Calu3 (cell line): ENCODE data around the gene ZC3H12C. TPM values are rescaled to one million over a fixed set of nuclear protein-coding genes. Genes with fewer than 3 reads are reported as not detected.

ENCODE experiments used
- BruUV-seq: library from RNA; stranded (reverse); fragments of 400-500 nt; replicated peaks from 2 replicates; lab custom pipeline; 2021; lab: Mats Ljungman, UMichigan
- CTCF ChIA-PET: fragments of 300-600 bp; sonication (Branson Sonifier 250); formaldehyde crosslinking; loops from one replicate; lab custom pipeline; 2022; ENCODE audit warnings: antibody characterized with exemption; lab: Charles Lee
- DNase-seq: peaks from one replicate; pipeline ENCODE4 v3.0.0; 2022
- H3K27ac Mint-ChIP-seq: one replicate; pipeline ENCODE4 v1.8.0; 2022; ENCODE audit warnings: mixed read lengths; ENCODE audit not compliant: unreplicated experiment
- H3K27me3 Mint-ChIP-seq: one replicate; pipeline ENCODE4 v1.8.0; 2022; ENCODE audit warnings: mixed read lengths; ENCODE audit not compliant: unreplicated experiment
- H3K36me3 Mint-ChIP-seq: one replicate; pipeline ENCODE4 v1.8.0; 2022; ENCODE audit warnings: mild to moderate bottlenecking, moderate library complexity, mixed read lengths; ENCODE audit not compliant: insufficient read depth, unreplicated experiment
- H3K4me1 Mint-ChIP-seq: one replicate; pipeline ENCODE4 v1.8.0; 2022; ENCODE audit warnings: mild to moderate bottlenecking, low read depth, mixed read lengths; ENCODE audit not compliant: unreplicated experiment
- H3K4me3 Mint-ChIP-seq: one replicate; pipeline ENCODE4 v1.8.0; 2022; ENCODE audit warnings: mild to moderate bottlenecking, low read depth, moderate library complexity, mixed read lengths; ENCODE audit not compliant: unreplicated experiment
- H3K9me3 Mint-ChIP-seq: one replicate; pipeline ENCODE4 v1.8.0; 2022; ENCODE audit warnings: low read depth, mixed read lengths; ENCODE audit not compliant: unreplicated experiment
- intact Hi-C: fragments of 100-400 bp; cut with micrococcal nuclease; formaldehyde crosslinking; loops from one replicate; pipeline ENCODE4 v1.10.0; 2022; ENCODE audit not compliant: unreplicated experiment
- total RNA-seq: library from RNA; stranded (reverse); gene quantifications from 2 replicates; pipeline ENCODE4 v1.2.3, GENCODE V29; 2022
- TF ChIP-seq, protein P1 (sequence below): fragments of 200-600 bp; IDR thresholded peaks from one replicate; pipeline ENCODE4 v1.8.0; 2022; ENCODE audit warnings: antibody characterized with exemption; ENCODE audit not compliant: unreplicated experiment

ZC3H12C gene
- total RNA-seq, 1 experiment from 2014 or later, result 14.1 TPM

DNA sequence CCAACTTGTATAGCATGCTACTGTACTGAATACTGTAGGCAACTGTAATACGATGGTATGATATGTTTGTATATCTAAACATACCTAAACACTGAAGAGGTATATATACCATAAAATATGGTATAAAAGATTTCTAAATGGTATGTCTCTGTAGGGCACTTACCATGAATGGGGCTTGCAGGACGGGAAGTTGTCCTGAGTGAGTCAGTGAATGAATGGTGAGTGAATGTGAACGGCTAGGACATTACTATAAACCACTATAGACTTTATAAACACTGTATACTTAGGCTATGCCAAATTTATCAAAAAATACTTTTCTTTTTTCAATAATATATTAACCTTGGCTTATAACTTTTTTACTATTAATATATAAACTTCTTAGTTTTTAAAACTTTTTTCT is 66.8 kb downstream of the ZC3H12C start:
- BruUV-seq, result no TSS peak
- DNase-seq, result no peak
- TF ChIP-seq, protein P1, sequence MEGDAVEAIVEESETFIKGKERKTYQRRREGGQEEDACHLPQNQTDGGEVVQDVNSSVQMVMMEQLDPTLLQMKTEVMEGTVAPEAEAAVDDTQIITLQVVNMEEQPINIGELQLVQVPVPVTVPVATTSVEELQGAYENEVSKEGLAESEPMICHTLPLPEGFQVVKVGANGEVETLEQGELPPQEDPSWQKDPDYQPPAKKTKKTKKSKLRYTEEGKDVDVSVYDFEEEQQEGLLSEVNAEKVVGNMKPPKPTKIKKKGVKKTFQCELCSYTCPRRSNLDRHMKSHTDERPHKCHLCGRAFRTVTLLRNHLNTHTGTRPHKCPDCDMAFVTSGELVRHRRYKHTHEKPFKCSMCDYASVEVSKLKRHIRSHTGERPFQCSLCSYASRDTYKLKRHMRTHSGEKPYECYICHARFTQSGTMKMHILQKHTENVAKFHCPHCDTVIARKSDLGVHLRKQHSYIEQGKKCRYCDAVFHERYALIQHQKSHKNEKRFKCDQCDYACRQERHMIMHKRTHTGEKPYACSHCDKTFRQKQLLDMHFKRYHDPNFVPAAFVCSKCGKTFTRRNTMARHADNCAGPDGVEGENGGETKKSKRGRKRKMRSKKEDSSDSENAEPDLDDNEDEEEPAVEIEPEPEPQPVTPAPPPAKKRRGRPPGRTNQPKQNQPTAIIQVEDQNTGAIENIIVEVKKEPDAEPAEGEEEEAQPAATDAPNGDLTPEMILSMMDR, result no peak
- H3K27ac Mint-ChIP-seq, result no peak overlapping the region
- intact Hi-C loops, result no loop called here
- H3K4me1 Mint-ChIP-seq, result peaks cover 17% of the 10 kb centered on the region
- CTCF ChIA-PET, result no interaction called here
- no peaks in the 10 kb centered on the region for H3K9me3 Mint-ChIP-seq
- H3K36me3 Mint-ChIP-seq, result peaks cover under 1% of the 10 kb centered on the region
- no peaks in the 10 kb centered on the region for H3K27me3 Mint-ChIP-seq
- no peak overlapping the region for H3K4me3 Mint-ChIP-seq

DNA sequence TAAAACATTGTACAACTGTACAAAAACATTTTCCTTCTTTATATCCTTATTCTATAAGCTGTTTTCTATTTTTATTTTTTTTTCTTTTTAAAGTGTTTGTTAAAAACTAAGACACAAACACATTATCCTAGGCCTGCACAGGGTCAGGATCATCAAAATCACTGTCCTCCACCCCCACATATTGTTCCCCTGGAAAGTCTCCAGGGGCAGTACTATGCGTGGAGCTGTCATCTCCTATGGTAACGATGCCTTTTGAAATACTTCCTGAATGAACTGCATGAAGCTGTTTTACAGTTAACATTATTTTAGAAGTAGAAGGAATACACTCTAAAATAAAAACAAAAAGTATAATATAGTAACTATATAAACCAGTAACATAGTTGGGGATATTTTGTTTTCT is 67.2 kb downstream of the ZC3H12C start:
- no peak for DNase-seq
- intact Hi-C loops, result no loop called here
- H3K9me3 Mint-ChIP-seq, result no peaks in the 10 kb centered on the region
- H3K4me3 Mint-ChIP-seq, result no peak overlapping the region
- H3K4me1 Mint-ChIP-seq, result peaks cover 17% of the 10 kb centered on the region
- H3K36me3 Mint-ChIP-seq, result no peaks in the 10 kb centered on the region
- BruUV-seq, result no TSS peak
- no peaks in the 10 kb centered on the region for H3K27me3 Mint-ChIP-seq
- no peak overlapping the region for H3K27ac Mint-ChIP-seq
- CTCF ChIA-PET, result no interaction called here
- TF ChIP-seq, protein P1, result no peak

DNA sequence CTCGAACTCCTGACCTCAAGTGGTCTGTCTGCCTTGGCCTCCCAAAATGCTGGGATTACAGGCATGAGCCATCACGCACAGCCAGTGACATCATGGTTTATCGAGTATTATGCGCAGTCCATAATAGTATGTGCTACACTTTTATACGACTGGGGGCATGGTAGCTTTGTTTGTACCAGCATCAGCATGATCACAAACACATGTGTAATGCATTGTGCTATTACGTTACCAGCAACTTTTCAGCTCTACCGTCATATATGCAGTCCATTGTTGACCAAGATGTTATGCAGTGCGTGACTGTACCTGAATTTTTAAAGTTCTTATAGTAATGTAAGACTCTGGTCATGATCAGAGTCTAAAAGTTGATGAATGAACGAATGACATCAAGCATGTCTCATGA is 67.9 kb downstream of the ZC3H12C start:
- Mint-ChIP-seq H3K27me3 (no peaks in the 10 kb centered on the region), H3K36me3 (no peaks in the 10 kb centered on the region), H3K27ac (no peak overlapping the region), H3K4me3 (no peak overlapping the region), H3K4me1 (peaks cover 17% of the 10 kb centered on the region), H3K9me3 (no peaks in the 10 kb centered on the region)
- TF ChIP-seq, protein P1, result no peak
- no peak for DNase-seq
- no TSS peak for BruUV-seq
- CTCF ChIA-PET, result no interaction called here
- intact Hi-C loops, result no loop called here

DNA sequence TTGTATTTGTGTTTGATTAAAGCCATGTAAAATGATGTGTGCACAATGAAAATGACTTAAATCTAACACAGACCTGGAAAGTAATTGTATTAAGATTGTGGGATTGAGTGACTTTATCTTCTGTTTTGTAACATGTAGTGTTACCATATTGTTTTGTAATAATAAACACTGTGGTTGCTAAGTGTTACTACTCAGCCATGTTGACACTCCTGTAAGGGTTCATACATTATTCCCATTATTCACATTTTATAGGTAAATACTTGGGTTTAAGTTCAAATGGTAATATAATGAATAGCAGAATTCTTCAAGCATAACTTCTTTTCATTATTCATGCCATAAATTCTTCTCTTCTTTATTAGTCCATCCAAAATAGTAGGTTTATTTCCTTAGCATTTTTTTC is 69.0 kb downstream of the ZC3H12C start:
- CTCF ChIA-PET, result no interaction called here
- TF ChIP-seq, protein P1, result no peak
- Mint-ChIP-seq H3K27ac (no peak overlapping the region), H3K36me3 (no peaks in the 10 kb centered on the region), H3K4me1 (peaks cover 17% of the 10 kb centered on the region), H3K9me3 (no peaks in the 10 kb centered on the region), H3K4me3 (no peak overlapping the region), H3K27me3 (no peaks in the 10 kb centered on the region)
- intact Hi-C loops, result no loop called here
- DNase-seq, result no peak
- BruUV-seq, result no TSS peak
